HG03565 (cell line): ENCODE data around the gene C1QTNF5.

Source experiments
- ATAC-seq: cut with Tn5 transposase; IDR thresholded peaks from one replicate; pipeline ENCODE4 v1.9.1; 2021; ENCODE audit warnings: mild to moderate bottlenecking, moderate library complexity; ENCODE audit not compliant: unreplicated experiment

C1QTNF5 gene

DNA sequence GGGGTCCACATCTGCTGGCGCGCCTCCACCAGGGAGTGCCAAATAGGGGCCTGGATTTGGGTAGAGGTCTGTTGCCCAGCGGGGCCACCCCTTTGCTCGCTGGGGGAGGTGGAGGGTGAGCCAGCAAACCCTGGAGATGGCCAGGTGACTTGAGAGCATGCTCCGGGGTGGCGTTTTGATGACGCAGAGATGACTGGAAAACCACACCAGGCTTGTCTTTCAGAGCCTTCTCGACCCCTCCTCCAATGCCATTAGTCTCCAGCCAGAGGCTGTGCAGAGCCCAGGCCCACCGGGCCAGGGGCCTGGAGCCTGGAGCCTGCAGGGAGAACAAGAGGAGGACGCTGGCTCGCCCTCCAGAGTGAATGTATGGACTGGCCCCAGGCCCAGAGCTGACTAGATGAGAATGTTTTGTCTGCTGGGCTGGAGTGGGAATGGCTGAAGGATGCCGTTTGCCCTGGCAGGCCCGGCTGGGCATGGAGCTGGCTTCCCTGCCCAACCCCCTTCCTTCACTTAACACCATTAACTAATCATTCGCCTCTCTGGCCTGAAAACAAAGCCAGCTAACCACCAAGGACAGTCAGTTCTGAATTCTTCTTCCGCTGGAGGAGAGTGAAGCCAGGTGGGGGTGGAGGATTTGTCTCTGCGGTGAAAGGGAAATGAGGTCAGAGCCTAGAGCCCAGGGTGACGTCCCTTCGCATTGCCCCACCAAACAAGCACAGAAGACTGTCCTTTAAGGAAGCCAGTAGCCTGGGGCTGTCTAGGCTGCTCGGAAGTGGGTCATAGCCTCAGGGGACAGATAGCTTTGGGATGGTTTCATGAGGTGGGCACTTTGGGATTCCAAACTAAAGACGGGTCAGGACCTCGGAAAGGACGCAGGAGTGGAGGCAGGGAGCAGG is 22.2 kb downstream of the C1QTNF5 start:
- ATAC-seq = no peak

DNA sequence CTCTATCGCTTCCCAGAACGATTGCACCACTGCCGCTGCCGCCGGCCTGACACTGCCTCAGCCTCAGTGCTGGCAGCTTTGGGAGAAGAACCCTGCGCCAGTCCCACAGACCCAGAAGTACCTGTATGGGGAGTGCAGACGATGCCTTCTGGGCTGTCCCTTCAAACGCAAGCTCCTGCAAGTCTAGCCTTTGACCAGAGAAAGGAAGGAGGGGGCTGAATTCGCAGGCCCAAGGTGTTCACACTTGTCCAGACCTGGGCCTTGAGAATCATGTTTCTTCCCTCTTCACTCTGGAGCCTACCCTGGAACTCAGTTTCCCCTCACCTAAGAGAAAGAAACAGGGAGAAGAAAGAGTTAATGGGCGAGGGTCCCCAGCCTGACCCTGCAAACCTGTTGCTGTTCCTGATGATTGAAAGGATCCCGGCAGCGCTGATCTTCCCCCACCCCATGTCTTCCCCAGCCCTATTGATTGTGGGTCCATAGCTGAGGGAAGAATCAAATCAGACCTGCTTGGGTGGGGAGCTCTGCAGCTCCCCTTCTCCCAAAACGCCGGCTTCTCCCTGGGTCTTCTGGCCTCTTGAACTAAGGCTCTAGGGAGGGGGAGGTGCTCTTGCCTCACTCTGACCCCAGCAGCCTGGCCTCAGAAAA is 23.0 kb downstream of the C1QTNF5 start:
- ATAC-seq = no peak

DNA sequence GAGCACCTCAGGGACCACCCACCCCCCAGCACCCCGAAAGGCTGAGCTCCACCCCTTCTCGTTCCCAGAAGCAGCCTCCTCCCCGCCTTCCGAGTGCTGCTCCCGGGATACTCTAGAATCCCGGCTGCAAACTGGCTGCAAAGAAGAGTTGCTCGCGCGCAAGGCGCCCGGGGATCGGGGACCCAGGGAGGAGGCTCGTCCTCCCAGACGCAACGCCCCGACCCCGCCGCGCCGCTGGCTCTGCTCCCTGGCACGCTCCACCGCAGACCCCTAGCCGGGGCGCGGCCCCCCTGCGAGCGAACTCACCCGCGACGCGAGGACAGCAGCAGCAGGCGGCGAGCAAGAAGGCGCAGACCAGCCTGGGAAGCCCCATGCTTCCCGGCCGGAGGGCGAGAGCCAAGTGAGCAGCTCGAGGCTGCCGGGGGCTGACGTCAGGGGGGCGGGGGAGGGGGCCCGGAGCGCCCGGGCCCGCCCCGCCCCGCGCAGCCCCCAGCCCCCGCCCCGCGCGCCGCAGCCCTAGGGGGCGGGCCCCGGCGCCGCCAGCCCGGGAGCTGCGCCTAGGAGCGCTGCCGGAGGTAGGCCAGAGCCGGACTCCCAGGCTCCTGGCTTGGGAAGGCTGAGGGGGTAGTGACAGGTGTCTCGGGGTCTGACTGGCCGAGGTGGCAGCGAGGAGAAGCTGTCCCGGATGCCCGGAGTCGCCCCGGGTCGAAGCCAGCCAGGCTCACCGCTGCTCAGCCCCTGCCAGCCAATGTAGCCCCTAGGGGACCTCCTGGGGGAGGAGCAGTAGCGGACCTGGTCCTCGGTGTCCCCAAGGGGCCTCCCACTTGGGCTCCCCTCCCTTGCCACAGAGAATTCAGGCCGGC is 23.7 kb downstream of the C1QTNF5 start, which contains the start of gene MCAM:
Gene MCAM (minus strand): TSS at position 402 of the 863 bp plus-strand sequence. CDS start 29 bp downstream, at position 373.
- ATAC-seq = no peak

DNA sequence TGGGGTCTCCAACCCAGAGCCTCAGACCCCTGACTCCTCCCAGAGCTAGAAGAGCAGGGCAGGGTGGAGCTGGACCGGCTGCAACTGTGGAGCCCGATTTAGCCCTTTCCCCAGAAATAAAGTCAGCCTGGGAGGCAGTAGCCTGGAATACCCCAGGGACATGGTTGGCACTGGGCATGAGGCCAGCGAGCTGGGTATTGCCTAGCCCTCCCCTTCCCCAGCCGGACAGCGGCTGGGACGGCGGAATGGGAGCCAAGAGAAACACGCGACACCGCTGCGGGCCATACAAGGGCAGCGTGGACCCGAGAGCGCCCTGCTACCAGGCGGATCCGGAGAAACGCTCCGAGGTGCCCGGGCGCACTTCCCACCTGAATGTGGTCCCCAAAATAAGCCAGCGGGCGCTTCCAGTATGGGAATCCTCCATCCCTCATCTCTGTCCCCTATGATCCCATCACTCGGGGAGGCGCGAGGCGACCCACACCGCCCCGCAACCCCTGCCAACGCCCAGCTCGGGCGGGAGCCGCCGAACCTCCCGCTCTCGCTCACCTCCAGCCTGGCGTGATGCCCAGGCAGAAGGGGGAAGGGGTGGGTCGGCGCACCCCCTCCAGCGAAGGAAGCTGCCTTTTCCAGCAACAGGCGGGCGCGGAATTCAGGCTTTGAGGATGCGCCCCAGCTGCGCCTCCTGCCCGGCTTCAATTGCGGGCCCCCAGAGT is 24.5 kb downstream of the C1QTNF5 start:
- no peak for ATAC-seq

DNA sequence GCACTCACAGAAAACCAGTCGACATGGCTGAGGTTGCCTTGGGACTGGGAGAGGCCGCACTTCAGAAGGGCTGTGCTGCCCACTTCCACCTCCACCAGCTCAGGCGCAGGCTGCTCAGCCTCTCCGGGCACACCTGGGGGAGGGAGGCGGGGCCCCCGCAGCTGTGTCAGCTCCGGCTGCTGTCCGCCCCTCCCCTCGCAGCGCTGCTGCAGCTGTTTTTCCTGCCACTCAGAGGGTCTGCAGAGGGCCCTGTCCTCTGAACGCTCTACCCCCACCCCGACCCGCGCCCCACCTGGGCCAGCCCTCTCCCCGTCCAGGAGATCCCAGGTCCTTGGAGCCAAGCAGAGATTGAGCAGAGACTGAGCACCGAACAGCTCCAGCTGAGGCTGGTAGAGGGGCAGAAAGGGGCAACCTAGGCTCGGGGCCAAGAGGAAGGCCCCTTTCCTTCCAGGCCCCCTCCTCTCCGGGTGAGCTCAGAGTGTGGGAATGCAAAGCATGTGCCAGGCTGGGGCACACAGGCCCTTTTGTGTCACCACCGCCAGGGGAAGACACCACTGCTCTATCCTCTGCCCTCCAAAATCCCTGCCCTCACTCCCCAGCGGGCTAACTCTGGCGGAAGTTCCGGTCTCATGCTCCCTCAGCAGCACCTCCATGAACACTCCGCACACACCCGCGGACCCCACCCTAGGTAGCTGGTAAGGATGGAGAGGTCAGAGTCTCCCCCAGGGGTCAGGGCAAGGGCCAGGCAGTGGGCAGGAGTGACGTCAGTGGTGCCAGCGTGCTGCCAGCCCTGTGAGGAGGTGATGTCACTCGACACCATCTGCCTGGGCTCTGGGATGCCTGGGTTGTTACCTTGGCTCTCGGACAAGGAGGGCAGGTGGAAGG is 25.3 kb downstream of the C1QTNF5 start:
- ATAC-seq = no peak

DNA sequence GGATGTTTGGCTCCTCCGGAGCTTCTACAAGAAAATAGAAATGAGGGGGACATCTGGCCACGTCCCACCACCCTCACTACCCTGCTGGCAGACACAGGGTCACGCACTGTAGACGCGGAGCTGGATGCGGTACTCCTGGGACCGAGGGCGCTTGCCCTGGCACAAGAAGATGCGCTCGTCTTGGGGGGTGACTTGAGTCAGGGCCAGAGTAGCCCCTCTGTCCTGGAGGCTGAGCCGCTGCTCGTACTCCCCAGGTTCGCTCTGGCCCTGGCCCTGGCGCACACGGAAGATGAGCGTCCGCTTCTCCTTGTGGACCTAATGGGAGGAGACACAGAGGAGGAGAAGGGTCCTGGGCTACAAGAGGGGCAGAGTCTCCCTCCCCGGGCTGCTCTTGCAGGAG is 26.0 kb downstream of the C1QTNF5 start:
- no peak for ATAC-seq

DNA sequence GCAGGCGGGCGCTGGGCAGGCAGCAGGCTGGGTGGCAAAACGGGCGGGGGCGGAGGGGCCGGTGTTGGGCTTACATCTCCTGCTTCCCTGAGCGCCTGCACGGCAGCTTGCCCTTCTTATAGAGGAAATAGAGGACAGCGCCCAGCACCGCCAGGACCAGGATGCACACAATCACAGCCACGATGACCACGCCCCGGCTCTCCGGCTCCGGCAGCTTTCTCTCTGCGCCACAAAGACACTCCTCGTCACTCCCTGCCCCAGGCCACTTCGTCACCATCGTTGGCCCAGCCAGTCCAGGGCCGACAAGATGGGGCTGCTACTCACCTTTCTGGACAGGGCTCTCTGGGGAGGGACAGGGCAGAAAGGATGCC is 30.0 kb downstream of the C1QTNF5 start:
- no peak for ATAC-seq

DNA sequence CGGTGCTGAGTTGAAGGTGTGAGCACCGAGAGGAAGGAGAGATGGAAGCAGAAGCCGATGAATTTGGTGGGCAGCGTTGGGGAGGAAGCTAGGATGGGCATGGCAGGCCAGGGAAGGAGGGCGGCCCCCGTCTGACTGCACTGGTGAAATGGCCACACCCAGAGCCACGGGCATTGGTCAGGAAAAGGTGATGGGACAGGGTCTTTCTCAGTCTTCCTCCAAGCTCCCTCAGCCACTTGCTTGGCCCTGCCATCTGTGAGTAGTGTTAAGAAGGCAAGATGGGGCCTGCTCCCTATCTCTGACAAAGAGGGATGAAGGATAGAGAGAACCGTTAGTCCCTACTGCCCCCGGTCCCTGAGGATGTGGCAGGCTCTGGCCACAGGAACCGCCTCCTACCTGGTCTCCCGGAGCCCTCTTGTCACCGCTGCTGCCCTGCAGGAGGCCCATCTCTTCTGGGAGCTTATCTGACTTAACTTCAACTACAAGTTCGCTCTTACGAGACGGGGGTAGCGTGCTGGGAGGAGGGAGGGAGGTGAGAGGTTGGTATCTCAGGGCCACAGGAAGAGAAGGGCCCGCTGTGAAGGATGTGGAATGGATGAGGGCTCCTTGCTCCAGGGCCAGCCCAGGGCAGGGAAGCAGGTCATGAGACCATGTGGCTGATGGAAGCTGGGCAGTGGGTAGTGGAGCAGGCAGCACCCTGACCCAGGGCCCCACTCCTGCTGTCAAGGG is 30.6 kb downstream of the C1QTNF5 start:
- ATAC-seq = no peak

DNA sequence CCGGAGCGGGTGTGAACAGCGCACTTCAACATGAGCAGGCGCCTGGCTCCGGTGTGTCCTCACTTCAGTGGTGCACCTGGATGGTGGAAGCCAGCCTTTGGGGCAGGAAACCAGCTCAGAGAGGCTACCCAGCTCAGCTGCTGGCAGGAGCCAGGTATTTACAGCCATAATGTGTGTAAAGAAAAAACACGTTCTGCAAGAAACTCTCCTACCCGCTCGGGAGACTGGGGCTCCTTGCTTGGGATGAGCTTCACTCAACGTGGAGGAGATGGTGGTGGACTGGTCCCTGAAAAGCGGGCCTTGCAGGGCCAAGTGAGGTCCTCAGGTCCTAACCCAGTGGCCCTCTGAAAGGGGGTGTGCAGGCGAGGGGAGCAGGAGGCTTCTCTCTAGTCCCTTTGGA is 31.3 kb downstream of the C1QTNF5 start:
- ATAC-seq = no peak

DNA sequence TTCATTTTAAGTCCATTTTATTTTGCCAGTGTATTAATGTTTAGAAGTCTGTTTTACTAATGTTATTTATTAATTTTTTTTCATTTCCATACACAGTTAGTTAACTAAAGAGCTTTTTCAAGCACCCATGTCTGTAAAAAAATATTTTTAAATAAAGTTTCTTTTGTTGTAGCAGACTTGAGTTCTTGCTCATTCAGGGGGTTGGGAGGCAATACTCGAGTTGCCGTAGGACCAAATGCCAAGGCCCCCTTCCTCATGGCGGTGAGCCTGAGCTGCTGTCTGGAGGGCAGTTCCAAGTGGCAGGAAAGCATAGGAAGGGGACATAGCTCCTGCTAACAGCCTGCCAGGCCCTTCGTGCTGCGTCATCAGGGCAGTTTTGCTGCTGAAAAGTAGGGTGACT is 32.7 kb downstream of the C1QTNF5 start:
- no peak for ATAC-seq

DNA sequence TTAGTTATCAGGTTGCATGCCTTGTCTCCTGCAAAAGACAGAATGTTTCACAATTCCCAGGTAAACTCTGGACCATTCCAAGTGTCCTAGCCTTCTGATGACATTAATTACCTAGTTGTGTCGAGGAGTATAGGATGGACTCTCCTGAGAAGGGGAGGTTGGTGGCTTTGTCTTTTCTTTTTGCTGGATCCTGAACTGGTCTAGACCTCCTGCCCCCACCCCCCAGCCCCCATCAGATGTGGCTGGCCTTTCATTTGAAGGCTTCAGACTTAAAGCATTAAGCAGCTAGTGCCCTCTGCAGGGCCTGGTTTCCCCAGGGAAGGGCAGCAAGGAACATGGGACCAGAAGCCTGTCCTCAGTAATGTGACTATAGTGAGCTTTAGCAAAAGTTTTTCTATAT is 33.5 kb downstream of the C1QTNF5 start:
- no peak for ATAC-seq

DNA sequence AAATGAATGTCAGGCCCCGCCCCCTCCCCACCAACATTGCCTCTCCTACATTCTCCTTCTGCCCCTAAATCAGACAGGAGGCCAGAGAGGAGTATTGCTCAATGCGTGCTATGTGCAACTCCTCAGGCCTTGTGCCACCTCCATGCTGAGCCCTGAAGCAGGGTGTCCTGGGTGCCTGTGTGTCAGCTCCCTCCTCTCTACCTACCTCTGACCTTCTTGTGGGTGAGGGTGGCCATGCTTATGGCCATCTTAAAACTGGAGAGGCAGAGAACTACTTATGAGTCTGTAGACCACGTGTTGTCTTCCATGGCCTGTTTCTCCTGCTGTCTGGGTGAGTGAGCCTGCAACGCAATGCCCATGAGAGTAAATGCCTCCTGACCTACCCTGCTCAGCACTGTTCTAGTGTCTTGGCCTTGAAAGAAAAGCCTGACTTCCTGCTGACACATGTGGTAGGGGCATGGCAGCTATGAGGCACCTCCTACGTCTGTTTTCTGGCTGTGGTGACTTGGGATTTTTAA is 34.3 kb downstream of the C1QTNF5 start:
- ATAC-seq = no peak

DNA sequence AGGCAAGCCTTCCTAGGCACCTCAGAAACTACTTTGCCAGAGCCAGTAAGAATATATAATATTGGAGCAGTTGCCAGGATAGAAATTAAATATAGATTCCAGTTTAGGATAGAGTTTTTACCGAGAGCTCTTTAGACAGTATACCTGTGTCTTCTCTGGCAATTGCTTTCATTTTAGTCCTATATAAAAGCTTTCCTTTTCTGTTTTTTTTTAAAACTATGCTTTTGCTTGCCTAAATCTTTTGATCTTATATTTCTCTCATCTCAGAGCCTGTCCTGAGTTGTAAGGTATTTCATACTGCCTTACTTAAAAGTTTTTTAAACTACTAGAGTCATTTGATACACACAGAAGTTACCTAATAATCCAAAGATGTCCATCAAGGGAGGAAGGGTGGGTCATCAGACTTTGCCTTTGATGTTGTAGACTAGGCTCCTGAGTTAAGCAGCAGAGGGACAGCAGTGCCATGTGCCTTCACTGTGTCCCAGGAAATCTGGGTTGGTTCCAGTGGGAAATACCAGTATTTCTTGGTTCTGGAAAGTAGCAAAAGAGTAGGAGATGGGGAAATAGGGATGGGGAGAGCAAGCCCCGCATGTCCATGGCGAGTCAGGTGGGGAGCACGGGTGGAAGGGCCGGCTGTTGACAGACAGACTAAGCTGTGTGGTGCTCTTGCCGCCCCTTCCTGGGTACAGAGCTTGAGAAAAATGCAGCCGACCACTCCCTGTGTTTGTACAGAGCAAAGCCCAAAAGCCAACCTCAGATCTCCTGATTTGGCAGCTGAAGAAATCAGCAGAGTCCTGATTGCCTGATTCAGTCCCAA is 34.9 kb downstream of the C1QTNF5 start:
- ATAC-seq = no peak

DNA sequence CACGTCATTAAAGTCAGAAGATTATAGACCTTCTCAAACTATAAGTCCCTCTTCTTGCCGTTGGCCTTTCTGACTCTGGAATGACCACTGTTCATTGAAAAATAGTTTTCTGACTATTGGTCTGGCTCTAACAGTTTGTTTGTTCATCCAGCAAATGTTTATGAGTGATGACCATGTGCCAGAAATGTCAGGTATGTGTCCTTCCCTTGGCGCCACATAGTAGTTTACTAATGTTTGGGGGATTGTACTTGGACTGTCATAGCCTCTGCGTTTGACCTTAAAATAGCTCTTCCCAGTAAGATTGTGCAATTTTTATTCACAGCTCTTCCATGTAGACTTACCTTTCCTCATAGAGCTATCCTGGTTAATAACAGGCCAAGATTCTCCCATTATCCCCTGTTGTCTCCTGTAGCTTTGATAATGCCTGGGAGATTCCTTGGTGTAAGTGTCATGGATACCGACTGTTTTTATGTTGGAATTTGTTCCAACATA is 37.4 kb downstream of the C1QTNF5 start:
- ATAC-seq = no peak

DNA sequence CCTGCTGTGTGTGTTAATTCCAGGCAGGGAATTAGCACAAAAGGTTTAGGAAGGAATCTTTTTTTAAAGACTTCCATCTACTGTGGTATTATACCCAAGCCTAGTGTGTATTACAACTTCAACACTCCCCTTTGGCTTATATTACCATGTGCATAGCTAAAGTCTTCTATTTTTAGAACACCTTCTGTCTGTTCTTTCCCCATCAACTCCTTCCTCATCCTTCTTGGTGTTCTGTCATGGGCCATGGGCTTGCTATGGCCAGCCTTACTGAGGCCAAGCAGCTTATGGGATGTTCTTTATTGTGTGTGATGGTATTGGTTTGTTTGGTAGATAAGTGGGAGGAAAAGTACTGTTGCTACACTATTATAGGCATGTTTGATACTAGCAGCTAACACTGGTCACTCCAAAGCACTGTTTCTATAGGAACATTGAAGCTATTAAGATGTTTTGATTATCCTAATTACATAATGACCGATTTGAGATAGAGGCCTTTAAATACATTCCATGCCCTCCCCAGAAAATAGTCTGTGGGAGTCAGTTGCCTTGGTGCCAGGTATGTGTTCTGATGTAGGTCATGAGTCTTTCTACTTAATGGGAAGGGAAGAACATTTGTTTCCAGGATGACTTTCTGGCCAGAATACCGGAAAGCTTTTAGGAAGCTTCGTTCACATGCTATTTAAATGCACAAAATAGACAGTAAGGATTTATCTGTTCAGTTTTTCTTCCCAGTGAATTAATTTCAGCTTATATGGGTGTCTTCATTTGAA is 40.3 kb downstream of the C1QTNF5 start:
- ATAC-seq = no peak

DNA sequence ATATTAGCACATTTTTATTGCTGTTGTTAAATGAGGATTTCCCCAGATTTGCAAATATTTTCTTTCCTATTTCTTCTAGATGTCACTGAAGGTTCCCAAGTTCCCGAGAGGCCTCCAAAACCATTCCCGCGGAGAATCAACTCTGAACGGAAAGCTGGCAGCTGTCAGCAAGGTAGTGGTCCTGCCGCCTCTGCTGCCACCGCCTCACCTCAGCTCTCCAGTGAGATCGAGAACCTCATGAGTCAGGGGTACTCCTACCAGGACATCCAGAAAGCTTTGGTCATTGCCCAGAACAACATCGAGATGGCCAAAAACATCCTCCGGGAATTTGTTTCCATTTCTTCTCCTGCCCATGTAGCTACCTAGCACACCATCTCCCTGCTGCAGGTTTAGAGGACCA is 41.3 kb downstream of the C1QTNF5 start:
- no peak for ATAC-seq

DNA sequence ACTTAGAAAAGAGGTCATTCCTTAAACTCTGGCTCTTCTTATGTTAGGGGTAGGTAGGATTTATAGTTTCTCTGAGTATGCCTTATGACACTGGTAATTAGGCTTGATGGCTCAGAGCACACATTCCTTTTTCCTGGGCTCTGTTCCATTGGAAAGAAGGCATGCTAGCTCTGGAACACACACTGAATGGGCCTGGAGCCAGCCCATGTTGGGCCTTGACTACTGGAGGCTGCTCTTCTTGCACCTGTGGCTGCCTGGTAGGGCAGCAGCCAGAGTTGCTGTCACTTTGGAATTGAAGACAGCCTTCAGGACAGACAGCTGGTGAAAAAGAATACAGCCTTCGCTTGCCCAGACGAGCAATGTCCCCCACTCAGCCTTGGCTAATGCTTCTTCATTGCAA is 42.0 kb downstream of the C1QTNF5 start:
- ATAC-seq = no peak
